Measurements from ENCODE around the gene LACTB.

Gene LACTB

GRCh38 chr15:63114465-63114864 lies 7.2 kb upstream of the LACTB start:
- no peak overlapping the region for H3K4me3 ChIP-seq (ENCODE audit: low read length)
- DNase-seq (ENCODE audit: low read depth, low spot score), result no peak

GRCh38 chr15:63118854-63119253 lies 2.8 kb upstream of the LACTB start:
- no peak for DNase-seq (ENCODE audit: low read depth, low spot score)
- no peak overlapping the region for H3K4me3 ChIP-seq (ENCODE audit: low read length)

GRCh38 chr15:63122002-63122875 lies 578 bp downstream of the LACTB start:
- peak; percentile 51 for DNase-seq (ENCODE audit: low read depth, low spot score)

GRCh38 chr15:63124506-63124905 lies 2.8 kb downstream of the LACTB start:
- no peak for DNase-seq (ENCODE audit: low read depth, low spot score)

More at GRCh38 chr15:63122002-63122875, 578 bp downstream of the LACTB start:
- H3K4me3 ChIP-seq (ENCODE audit: low read length), result peak overlapping the region; percentile 65

GRCh38 chr15:63126726-63127125 lies 5.1 kb downstream of the LACTB start:
- no peak for DNase-seq (ENCODE audit: low read depth, low spot score)

More at GRCh38 chr15:63124506-63124905, 2.8 kb downstream of the LACTB start:
- H3K4me3 ChIP-seq (ENCODE audit: low read length), result peak overlapping the region; percentile 65

DNA sequence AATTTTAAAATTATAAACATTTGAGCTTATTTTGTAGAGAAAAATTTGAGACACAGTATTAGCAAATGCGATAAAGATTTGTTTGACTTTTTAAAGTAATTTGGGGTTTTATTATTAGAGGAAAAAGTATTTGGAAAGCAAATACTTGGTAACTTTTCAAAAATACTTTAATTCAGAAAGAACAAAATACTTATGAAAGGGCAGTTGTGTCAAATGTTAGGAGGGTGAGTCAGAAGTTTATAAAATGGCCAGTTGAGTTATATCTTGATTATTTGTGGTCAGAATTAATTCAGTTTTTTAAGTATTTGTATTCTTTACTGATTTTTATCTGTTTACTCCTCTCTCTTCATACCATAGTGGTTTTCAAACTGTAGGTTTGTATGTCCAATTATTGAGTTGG lies 12.1 kb downstream of the LACTB start:
- no peak overlapping the region for H3K4me3 ChIP-seq (ENCODE audit: low read length)
- no peak for DNase-seq (ENCODE audit: low read depth, low spot score)

More at GRCh38 chr15:63126726-63127125, 5.1 kb downstream of the LACTB start:
- H3K4me3 ChIP-seq (ENCODE audit: low read length), result no peak overlapping the region

- DNase-seq (ENCODE audit: low read depth, low spot score), result no peak
- no peak overlapping the region for H3K4me3 ChIP-seq (ENCODE audit: low read length)
Measured at GRCh38 chr15:63134245-63134985, 12.8 kb downstream of the LACTB start.

DNA sequence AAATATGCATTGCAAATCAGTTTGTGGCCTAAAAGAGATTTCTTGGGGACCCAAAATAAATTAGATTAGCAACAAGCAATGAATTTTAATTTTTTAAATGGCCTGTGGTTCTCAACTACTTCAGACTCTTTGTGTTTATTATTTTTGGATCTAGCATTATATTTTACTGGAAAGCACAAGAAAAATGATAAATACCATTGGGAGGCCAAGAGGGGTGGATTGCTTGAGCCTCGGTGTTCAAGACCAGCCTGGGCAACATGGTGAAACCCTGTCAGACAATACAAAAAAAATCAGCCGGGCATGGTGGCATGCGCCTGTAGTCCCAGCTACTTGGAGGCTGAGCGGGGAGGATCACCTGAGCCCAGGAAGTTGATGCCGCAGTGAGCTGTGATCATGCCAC lies 13.6 kb downstream of the LACTB start:
- DNase-seq (ENCODE audit: low read depth, low spot score), result no peak
- H3K4me3 ChIP-seq (ENCODE audit: low read length), result no peak overlapping the region

- no peak overlapping the region for H3K4me3 ChIP-seq (ENCODE audit: low read length)
- DNase-seq (ENCODE audit: low read depth, low spot score), result no peak
Measured at GRCh38 chr15:63135804-63136203, 14.1 kb downstream of the LACTB start.

DNA sequence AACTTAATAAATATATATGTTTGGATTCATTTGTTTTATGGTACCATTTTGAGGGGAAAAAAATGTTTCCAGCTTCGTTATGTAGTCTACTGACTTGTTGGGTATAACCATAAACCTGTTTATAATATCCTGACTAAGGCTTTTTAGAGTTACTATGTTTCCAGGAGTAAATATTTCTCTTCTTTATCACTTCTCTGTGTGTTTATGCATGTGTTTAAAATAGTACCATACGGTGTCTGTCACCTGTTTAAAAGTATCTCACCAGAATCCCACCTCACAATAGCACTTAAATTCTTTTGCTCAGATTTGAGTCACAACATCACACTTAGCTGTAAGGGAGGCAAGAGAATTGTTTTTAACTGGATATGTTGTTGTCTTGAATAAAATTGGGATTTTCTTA lies 15.1 kb downstream of the LACTB start:
- no peak overlapping the region for H3K4me3 ChIP-seq (ENCODE audit: low read length)
- DNase-seq (ENCODE audit: low read depth, low spot score), result no peak

DNA sequence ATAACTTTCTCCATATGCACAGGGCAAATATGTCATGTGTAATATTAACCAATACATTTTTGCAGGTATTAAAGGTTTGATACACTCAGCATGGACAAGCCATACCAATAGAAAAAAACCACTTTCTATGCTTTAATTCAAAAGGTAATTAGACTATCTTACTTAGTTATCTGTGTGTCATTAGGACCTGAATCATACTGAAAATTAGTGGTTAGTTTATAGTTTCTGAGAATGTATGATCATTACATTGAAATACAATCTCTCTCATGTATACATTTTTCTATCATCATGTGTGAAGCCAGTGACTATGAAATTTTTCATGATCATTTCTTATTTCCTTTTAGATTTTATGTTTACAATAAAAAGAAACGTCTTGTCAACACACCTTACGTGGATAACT lies 19.3 kb downstream of the LACTB start:
- no peak for DNase-seq (ENCODE audit: low read depth, low spot score)
- H3K4me3 ChIP-seq (ENCODE audit: low read length), result no peak overlapping the region

GRCh38 chr15:63145426-63145825 lies 23.8 kb downstream of the LACTB start:
- H3K4me3 ChIP-seq (ENCODE audit: low read length), result no peak overlapping the region
- DNase-seq (ENCODE audit: low read depth, low spot score), result no peak

DNA sequence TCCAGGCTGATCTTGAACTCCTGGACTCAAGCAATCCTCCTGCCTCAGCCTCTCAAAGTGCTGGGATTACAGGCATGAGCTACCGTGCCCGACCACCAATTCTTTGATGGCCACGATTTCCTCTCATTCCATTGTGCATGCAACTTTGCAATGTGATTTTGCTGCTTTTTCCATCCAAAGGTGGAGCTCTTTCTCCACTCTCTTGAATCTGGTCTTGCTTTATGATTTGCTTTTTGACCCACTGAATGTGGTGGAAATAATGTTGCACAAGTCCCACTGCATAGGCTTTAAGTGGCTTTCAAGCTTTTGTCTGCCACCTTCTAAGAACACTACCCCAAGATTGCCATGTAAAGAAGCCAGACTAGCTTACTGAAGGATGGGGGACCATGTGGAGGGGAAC lies 25.0 kb downstream of the LACTB start:
- DNase-seq (ENCODE audit: low read depth, low spot score), result no peak
- no peak overlapping the region for H3K4me3 ChIP-seq (ENCODE audit: low read length)

GRCh38 chr15:63151665-63152064 lies 30.0 kb downstream of the LACTB start:
- DNase-seq (ENCODE audit: low read depth, low spot score), result no peak
- H3K4me3 ChIP-seq (ENCODE audit: low read length), result no peak overlapping the region

DNA sequence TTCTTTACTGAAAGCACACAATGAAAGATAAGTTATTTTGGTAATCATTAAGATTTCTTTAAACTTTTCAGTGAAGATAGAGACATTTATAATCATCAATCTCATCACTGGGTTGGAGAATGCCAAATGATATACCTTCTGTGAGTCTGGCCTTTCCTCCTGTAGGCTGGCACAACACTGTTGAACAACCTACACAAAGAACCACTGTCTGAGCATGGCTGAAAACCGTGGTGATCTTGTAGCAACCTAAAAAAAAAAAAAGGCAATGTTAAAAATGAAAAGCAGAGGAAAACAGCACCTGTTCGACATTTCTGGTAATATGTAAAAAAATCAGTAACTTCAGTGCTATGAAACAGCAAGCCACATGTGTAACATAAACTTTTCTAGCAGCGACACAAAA lies 33.8 kb downstream of the LACTB start:
- DNase-seq (ENCODE audit: low read depth, low spot score), result no peak
- H3K4me3 ChIP-seq (ENCODE audit: low read length), result no peak overlapping the region

- peak overlapping the region; percentile 87 for H3K4me3 ChIP-seq (ENCODE audit: low read length)
- no peak for DNase-seq (ENCODE audit: low read depth, low spot score)
Measured at GRCh38 chr15:63156086-63156710, 34.5 kb downstream of the LACTB start.

DNA sequence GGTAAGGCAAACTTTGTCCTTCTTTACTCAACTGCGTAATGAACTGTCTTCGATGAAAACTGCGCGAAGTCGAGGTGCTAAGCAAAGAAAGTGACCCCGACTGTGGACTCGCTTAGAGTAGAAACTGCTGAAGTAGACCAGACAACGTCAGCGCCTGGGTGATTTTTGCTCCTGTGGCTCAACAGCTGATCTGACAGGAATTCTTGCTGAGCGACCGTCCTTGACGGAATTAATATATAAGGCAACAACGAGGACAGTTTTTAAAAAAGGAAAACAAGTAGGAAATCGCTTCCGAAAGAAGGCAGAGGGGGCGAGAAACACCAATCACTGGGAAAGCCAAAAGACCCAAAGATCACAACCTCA lies 35.1 kb downstream of the LACTB start:
- H3K4me3 ChIP-seq (ENCODE audit: low read length), result peak overlapping the region; percentile 87
- DNase-seq (ENCODE audit: low read depth, low spot score), result no peak

GRCh38 chr15:63157118-63157843 lies 35.6 kb downstream of the LACTB start, which contains the start of gene RPS27L:
TSS of gene RPS27L (minus strand) at chr15:63157477. CDS start at chr15:63157405, 72 bp downstream.
- DNase-seq (ENCODE audit: low read depth, low spot score), result peak; percentile 88
- H3K4me3 ChIP-seq (ENCODE audit: low read length), result peak within 1 kb of the TSS; percentile 87

GRCh38 chr15:63157891-63158431 lies 36.3 kb downstream of the LACTB start:
- peak overlapping the region; percentile 87 for H3K4me3 ChIP-seq (ENCODE audit: low read length)
- DNase-seq (ENCODE audit: low read depth, low spot score), result no peak

All from Jurkat, Clone E6-1 (cell line).